Fibroblast of skin of left biceps (primary cell): ENCODE results near the gene SPOP.
"Not testable (repeated sequence)": the region's sequence is repeated elsewhere in the genome, so short reads cannot be mapped to it uniquely, and the experiment has no call there.

ENCODE experiments used
- DNase-seq, 2 experiments: peaks; one replicate each; pipeline ENCODE4 v3.0.0-alpha.2; 2013; ENCODE audit warnings: low read depth in 2 of 2

Gene SPOP

DNA sequence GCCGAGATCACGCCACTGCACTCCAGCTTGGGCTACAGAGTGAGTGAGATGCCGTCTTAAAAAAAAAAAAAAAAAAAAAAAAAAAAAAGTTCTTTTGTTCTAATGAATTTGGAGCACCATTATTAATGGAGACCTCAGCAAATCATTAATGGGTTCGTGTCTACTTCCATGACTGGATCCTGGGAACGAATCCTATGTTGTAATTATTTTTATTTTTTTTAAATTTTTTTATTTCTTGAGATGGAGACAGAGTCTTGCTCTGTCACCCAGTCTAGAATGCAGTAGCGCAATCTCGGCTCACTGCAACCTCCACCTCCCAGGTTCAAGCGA is 30.7 kb downstream of the SPOP start:
- DNase-seq, result no peak

DNA sequence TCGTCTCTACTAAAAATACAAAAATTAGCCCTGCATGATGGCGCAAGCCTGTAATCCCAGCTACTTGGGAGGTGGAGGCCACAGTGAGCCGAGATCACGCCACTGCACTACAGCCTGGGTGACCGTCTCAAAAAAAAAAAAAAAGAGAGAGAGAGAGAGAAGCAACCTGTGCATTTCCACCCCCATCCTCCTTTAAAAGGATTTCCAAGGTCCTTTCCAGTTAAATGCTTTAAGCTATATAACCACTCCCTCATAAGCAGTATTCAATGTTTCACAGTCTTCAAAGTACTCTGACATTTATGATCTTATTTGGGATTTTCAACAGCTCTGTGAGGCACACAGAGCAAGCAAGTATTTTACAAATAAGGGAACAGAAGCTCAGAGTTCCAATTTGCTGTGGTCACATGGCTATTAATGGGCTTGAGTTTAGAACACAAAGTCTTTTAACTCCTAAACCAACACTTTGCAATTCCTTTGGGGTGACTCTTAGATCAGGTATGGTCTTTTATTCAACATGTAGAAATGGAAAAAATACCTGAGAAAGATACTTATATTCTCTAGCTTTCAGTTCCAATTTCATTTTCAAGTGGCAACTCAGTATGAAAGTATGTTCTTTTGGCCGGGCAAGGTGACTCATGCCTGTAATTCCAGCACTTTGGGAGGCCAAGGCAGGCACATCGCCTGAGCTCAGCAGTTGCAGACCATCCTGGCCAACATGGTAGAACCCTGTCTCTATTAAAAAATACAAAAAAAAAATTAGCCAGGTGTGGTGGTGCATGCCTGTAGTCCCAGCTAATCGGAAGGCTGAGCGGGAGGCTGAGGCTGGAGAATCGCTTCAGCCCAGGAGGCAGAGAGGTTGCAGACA is 31.3 kb downstream of the SPOP start:
- DNase-seq, result peak in 1 of 2 experiments; percentile 24

DNA sequence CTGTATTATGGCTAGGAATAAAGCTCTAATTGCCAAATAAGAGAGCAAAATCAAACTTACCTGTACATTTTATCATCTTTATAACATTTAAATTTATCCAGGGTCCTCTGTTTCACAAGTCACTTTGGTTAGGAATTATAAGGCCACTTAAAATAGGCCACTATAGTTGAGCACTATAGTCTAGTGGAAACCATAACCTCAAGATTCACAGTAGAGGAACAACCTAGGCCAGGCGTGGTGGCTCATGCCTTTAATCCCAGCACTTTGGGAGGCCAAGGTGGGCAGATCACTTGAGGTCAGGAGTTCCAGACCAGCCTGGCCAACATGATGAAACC is 31.9 kb downstream of the SPOP start:
- not testable (repeated sequence) for DNase-seq

DNA sequence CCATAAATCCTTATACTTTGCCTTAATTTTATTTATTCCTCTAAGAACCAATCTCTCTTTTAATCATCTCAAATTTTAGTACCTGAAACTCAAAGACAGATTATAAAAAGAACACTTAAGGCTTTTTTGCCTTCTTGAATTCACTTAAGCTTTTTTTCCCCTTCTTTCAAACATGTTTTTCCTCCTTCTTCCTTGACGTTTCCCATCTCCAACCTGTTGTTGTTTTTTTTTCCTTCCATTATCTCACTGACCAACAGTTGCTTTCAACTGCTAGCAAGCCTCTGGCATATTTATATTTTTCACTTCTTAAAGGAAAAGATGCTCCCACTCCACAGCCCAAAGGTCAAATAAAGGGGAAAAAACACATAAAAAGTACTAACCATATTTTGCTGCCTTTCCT is 32.2 kb downstream of the SPOP start:
- no peak for DNase-seq

DNA sequence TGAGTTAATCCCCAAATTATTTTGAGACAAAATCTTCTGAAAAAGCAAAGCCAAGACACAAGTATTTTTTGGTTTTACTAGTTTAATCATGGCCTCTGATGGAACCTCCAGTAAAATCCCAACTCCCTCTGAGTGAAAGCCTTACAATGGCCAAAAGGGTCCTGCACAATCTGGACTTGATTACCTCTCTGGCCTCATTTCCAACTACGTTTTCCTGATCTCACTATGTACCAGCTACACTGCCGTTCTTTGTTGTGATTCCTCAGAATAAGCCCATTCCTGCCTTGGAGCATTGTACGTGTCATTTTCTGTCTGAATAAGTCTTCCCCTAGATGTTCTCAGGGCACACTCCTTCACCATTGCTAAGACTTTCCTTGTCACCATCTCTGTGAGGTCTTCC is 37.3 kb downstream of the SPOP start:
- no peak for DNase-seq

- no peak for DNase-seq
Measured at GRCh38 chr17:49638818-49639217, 39.1 kb downstream of the SPOP start.

DNA sequence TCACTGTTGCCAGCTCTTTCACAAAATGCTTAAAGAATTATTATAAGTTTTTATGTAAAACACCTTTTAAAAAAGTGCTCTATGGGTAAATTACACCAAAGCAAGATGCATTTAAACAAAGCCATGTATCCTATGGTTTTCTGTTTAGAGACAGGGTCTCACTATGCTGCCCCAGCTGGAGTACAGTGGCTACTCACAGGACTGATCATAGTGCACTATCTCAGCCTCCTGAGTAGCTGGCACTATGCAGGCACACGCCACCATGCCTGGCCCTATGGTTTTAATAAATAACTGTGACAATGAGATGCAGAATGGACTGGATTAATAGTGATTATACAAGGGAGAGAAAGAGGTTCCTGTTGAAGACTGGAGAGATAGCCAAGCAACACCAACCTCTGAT is 40.2 kb downstream of the SPOP start:
- DNase-seq, result no peak

- no peak for DNase-seq
Measured at GRCh38 chr17:49637050-49637449, 40.8 kb downstream of the SPOP start.

DNA sequence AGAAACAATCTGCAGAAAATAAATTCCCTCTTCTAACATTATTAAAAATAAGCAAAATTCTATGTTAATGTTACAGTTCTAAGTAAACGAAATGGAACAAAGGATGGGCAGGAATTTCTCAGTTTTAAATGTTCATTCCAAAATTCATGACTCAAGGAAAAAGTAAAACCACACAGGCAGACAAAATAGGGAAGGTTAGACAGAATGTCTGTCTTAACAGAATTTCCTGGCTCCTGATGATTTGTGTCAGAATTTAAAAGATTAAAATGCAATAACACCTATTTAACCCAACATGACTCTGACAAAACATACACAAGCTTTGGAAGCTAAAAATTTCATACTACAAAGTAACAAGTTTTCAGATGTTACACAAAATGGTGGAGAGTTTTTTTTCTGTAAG is 42.8 kb downstream of the SPOP start:
- no peak for DNase-seq

DNA sequence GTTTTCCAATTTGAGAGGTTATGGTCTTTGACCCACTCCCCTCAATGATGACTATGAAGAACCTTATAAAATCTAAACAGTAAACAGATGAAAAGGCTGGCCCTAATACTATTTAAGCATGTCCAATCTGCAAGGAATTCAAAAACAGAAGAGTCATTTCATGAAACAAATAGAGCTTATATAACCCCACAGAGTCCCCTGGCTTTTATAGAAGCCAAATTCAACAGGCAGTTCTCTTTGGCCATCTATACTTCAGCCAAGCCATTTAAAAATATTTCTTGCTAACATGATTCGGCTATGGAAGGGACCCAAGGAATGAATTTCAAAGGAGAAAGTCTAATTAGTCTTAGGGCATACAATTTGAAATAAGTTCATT is 43.4 kb downstream of the SPOP start:
- DNase-seq, result no peak

DNA sequence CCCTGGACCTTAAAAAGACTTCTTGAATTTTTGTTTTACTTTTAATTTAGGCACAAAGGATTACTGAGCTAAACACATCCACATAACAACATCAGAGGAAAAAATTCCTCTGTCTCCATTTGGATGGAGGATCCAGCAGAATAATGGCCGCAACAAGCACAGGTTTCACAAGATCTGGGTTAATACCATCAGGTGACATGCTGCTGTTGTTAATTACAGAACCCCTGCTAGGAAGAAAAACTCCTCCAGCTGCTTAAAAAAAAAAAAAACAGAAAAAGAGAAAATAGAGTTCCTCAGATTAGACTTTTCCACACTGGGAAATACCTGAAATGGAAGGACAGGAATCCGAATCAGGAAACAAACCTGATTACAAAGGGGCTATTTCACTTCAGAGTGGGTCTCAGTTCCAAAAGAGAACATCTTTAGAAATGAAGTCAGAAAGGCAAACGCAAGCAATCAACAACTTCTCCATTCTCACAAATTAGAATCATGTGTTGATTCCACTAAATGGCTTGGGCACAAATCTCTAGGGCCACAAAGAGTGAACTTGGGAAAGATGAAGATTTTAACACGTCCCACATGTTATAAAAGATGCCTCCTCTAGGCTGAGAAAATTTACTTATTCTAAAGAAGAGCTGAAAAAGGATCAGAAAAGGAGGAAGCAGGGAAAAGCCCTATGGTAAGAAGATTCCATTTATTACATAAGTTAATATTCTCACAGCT is 44.0 kb downstream of the SPOP start:
- DNase-seq, result no peak

DNA sequence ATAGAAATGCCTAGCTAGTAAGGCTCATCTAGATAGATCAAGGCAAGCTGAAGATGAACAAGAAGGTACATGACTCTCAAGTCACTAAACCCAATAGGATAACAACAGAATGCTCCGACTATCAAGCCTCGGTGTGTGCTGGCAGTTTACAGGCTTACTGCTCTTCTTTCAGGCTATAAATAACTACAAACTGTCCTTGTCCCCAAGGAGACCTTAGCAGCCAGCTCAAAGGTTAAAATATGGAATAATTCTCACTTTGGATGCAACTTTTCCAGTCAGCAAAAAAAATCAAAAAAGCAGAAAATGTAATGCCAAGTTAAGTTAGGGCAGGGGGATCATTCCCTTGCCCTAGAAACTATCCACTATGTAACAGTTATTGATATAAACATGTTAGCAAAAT is 44.6 kb downstream of the SPOP start:
- no peak for DNase-seq

DNA sequence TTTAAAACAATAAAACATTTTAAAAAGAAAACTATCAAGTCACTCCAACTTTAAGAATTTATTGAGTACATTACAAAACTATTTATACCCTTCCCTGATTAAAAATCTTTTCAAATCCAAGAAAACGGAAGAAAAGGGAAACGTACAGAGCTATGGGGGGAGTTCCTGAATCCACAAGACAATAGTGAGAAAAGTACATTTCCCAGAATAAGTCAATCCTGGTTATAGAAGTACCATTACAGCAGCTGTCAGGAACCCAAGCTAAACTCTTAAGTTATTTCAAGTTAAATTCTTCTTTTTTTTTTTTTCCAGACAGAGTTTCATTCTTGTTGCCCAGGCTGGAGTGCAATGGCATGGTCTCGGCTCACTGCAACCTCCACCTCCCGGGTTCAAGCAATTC is 45.7 kb downstream of the SPOP start:
- DNase-seq, result no peak

- no peak for DNase-seq
Measured at GRCh38 chr17:49631496-49631895, 46.4 kb downstream of the SPOP start.

GRCh38 chr17:49630113-49630900 is 47.6 kb downstream of the SPOP start:
- DNase-seq, result no peak

GRCh38 chr17:49629447-49629846 is 48.5 kb downstream of the SPOP start:
- DNase-seq, result no peak

GRCh38 chr17:49624896-49625295 is 53.0 kb downstream of the SPOP start:
- DNase-seq, result no peak

GRCh38 chr17:49621946-49622529 is 55.9 kb downstream of the SPOP start:
- no peak for DNase-seq

DNA sequence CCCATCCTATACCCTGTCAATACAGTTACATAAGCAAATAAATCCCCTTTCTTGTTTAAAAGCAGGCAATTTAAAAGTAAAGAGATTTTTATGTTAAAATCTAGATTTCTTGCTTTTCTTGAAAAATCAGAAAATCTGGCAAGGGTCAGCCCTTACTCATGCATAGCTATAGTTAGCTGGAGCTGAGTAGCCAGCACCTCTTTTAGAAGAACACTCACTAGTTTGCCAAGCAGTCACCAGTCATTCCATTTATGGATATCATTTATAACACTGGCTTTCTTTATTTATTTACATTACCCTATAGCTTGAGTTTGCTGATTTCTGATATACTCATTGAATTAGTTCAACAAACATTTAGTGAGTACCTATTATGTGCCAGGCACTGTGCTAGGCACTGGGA is 56.5 kb downstream of the SPOP start:
- DNase-seq, result no peak

DNA sequence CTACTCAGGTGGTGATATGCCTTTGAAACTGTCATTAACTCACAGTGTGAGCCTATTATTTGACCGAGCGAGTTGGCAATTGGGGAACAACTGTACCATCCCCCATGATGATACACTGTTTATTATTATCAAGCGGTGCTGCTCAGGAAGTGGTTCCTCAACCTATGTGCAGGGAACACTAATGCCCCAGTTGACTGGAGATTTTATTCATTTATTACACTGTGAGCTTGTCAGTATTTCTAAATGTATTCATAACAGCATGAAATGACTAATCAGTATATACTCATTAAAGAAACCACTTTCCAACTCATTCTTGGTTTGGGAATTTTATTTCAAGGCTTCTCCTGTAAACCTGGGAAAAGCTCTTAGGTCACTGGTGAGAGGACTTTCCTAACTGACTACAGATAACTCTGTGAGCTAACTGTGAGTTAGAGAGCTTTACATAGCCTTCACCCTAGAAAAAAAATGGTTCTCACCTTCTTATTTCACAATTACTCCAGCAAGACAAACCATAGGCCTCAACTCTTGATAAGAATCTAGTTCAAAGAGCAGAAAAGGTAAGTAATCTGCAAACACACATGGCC is 59.8 kb downstream of the SPOP start:
- no peak for DNase-seq

- peak; percentile 63 to 67 for DNase-seq
Measured at GRCh38 chr17:49616601-49617131, 61.2 kb downstream of the SPOP start.

DNA sequence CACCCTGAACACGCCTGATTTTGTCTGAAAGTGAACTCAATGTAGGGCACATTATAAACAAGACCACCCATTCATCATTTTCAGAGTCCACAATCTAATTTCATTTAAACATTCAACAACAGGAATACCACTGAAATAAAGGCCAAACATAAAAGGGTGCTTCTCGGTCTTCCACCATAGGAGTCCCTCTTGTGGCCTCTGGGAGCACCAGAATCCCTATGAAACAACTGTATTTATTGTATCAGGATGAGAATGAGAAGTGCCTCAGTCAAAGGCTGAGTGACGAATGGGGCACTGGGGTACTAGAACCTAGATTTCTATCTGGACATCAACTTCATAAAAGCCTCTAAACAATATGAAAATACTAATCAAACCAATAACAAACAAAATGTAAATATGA is 61.8 kb downstream of the SPOP start:
- no peak for DNase-seq
